G401 (cell line): ENCODE measurements around the gene SHISA6. TPM values are rescaled to one million over a fixed set of nuclear protein-coding genes. Genes with fewer than 3 reads are reported as not detected.

Experiments used
- DNase-seq: peaks from one replicate; pipeline ENCODE4 v3.0.0-alpha.2; 2015; ENCODE audit warnings: low spot score
- in situ Hi-C: cut with HindIII; loops from 2 replicates; pipeline ENCODE4 v1.10.0; 2016; ENCODE audit warnings: low sequenced_read_pairs, mixed read lengths
- total RNA-seq: library from RNA; depleted of rRNA; stranded (reverse); fragments of >200 nt; shearing (Covaris generic); gene quantifications from 2 replicates; pipeline ENCODE4 v1.2.3, GENCODE V29; 2014

Gene SHISA6
- total RNA-seq, 1 experiment from 2014 or later, result not detected

DNA sequence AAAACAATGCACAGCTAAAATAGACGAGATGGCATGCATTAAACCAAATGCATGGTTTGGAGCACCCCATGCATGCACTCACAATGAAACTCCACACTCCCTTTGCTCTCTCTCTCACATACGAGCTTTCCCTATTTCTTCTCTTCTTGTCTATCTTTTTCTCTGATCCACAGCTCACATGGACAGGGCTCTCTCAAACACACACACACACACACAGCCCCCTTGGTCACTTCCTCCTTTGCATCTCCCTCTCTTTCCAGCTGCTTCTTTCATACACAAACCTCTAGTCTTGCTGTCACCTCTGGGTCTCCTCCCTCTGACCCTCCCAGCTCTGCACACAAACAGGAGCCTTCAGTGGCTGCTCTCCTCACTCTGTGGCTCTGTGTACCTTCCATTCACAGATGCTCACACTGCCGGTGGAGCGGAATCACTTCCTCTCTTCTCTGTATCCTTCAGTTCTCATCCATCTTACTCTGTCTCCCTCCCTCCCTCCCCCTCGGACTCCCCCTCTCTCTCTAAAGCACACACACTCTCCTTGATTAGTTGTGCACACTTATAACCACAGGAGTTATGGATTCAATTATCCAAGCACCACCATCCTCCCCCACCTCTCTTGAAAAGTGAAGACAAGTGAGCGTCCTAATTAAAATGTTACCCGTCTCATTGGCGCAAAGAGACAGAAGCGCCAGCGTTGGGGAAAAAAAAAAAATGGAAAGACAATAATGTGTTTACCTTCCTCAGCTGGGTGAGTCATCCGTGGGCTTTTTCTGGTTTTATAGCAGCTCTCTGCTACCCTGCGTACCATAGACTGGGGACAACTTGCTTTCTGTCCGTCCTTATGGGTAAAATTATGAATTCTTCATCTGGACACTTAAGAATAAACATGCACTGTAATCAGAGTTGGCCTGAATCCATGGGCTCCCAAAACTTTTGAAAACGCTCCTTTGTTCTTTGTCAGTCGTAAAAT, 90.8 kb downstream of the SHISA6 start:
- in situ Hi-C loops, result no loop called here
- DNase-seq, result no peak

DNA sequence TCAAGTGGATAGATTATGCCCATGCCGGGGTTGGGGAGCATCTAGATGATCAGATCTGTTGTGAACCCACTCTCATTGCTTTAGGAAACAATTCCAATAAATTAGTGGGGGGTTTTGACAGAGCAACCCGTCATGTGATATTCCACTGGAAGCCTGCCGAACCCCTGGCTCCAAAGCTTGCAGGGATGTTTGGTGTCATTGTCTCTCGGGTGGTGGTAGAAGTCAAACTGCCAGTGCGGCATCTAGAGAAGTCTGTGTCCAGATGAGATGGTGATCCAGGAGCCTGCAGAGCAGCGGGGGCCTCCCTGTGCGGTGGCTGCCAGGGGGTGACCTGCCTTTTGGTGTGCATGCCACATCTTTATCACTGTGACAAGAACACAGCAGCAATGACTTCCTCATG, 91.7 kb downstream of the SHISA6 start:
- in situ Hi-C loops, result no loop called here
- no peak for DNase-seq

DNA sequence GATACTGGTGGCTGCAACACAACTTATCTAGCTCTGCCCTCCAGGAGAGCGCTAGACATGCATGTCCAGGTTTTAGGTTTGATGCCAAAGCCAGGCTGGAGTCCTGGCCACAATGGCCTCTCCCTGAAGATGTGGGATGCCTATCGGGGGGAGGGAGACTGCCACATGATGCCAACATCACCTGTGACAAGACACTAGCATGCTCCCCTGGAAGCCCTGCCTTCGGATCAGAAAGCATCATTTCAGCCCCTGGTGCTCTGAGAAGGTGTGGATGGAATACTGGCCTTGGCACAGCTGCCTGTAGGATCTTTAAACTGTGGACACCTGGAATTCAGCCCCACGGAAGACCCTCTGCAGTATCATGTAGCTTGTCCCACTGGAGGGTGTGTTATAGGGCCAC, 93.5 kb downstream of the SHISA6 start:
- in situ Hi-C loops, result no loop called here
- DNase-seq, result no peak

DNA sequence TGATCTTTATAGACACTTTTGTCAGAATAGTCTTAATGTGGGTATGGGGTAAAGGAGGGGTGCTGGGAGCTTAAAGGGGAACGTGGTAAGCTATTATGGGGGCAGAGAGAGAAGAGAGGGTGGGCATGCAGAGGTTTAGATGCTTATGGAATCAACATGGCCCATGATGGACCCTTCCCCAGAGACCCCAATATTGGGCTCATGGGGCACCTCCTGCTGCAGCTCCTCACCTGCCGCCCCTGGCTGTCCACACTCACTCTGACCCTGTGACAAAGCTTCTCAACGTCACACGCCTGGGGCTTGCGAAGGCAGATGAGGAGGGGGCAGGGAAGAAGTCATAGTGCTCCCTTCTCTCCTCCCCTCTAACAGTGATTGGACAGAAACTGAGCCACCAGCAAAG, 95.3 kb downstream of the SHISA6 start:
- DNase-seq, result no peak
- in situ Hi-C loops, result no loop called here

DNA sequence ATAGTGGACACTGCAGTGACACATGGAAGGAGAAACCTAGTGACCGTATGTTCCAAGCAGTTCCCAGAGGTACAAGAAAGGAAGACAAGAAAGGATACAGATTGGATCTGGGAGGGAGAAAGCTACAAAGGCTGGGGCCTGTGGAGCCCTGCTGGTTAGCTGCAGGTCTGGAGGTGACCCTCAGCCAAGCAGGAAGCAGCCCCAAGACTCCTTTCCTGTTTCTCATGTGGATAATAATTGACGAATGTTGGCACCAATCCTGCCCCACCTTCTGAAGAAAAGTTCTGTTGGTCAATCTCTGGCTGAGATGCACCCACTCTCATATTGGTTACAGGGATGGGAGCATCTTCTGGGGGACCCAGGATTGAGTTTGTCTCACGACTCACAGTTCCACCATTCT, 99.8 kb downstream of the SHISA6 start:
- in situ Hi-C loops, result no loop called here
- no peak for DNase-seq

DNA sequence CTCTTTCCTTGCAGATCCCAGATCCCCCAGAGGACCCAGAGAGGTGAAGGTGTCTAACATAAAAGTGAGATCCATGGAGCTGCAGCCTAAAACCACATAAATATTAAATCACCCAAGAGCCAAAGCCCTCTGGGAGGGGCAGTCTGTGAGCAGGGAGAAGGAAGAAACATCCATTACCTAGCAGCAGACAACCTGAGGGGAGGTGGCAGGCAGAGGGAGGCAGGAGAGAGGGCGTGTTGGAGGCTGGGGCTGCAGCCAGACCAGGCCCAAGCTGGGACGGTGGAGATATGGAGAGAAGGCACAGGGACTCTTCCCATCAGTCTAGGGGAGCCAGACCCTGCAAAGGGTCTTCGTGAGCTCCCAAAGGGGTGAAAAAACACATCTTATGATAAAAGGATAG, 101.1 kb downstream of the SHISA6 start:
- DNase-seq, result no peak
- in situ Hi-C loops, result no loop called here

- DNase-seq, result no peak
- in situ Hi-C loops, result no loop called here
Measured at GRCh38 chr17:11349106-11349505, 108.1 kb downstream of the SHISA6 start.

GRCh38 chr17:11351479-11351878, 110.5 kb downstream of the SHISA6 start:
- no peak for DNase-seq
- in situ Hi-C loops, result no loop called here

GRCh38 chr17:11353601-11354000, 112.6 kb downstream of the SHISA6 start:
- no peak for DNase-seq
- in situ Hi-C loops, result no loop called here

DNA sequence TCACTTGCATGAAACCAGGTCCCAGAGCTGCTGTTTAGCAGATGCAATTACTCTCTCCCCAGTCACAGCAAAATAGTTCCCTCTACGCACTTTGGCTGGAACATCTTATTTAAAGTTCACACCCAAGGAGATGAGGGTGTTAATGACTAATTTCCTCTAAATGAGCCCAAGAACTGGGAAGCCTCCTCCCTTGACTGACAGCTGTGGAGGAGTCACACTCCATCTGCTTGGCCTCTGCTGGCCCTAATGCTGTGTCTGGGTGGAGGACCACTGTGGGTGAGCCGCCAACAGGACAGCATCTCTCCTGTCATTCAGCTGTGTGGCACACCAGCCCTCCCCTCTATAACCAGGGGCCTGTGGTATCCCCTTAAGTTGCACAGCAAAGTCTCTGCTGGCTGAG, 115.4 kb downstream of the SHISA6 start:
- no peak for DNase-seq
- in situ Hi-C loops, result no loop called here

- in situ Hi-C loops, result no loop called here
- no peak for DNase-seq
Measured at GRCh38 chr17:11363565-11364117, 122.6 kb downstream of the SHISA6 start.

GRCh38 chr17:11366272-11366850, 125.3 kb downstream of the SHISA6 start:
- DNase-seq, result no peak
- in situ Hi-C loops, result no loop called here

GRCh38 chr17:11369575-11369974, 128.6 kb downstream of the SHISA6 start:
- peak; percentile 25 for DNase-seq
- in situ Hi-C loops, result no loop called here

GRCh38 chr17:11372692-11373091, 131.7 kb downstream of the SHISA6 start:
- in situ Hi-C loops, result no loop called here
- peak; percentile 2 for DNase-seq

DNA sequence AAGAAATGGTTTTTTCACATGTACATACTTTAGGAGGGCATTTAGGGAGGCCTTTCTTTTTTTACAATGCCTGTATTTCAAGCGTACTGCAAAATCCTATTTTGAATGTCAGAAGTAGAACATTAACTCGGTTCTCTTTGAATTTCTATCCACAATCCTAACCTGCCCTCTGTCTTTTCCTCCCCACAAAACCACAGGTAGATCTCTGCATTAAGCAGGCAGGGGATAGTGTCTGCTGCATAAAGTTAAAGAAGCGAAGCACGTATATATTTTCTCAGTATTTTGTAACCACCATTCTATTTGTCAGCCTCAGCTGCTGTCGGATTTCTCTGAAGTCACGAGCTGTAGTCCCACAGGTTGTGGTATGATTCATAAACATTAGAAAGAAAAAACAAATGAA, 137.5 kb downstream of the SHISA6 start:
- in situ Hi-C loops, result no loop called here

DNA sequence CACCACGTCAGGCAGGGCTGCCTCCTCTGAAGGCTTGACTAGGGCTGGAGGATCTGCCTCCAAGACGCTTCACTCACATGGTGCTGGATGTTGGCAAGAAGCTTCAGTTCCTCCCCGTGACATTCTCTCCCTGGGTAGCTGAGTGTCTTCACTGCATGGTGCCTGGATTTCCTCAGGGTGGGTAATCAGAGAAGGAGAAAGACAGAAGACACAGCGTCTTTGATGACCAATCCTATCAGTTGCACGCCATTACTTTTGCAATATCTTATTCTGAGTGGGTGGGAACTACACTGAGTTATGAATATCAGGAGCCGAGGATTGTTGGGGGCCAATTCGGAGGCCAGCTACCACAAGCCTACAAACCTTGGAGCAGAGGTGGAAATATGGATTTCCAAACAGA, 139.7 kb downstream of the SHISA6 start:
- in situ Hi-C loops, result no loop called here
- no peak for DNase-seq

More for the DNA sequence above, 137.5 kb downstream of the SHISA6 start:
- no peak for DNase-seq

DNA sequence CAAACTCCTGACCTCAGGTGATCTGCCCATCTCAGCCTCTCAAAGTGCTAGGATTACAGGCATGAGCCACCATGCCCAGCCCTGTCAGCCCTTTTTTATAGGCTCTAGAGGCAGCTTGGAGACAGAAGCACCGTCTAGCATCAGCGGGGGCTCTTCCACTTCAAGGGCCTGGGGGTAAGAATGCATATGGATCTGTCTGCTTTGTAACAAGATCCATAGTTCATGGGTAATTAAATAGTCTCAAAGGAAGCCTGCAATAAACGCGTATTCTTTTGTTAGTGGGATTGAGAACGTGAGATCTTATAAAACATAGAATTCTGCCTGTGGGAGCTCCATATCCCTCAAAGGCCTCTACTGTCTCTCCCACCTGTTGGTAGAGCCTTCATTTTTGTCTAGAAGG, 142.1 kb downstream of the SHISA6 start:
- DNase-seq, result no peak
- in situ Hi-C loops, result no loop called here

DNA sequence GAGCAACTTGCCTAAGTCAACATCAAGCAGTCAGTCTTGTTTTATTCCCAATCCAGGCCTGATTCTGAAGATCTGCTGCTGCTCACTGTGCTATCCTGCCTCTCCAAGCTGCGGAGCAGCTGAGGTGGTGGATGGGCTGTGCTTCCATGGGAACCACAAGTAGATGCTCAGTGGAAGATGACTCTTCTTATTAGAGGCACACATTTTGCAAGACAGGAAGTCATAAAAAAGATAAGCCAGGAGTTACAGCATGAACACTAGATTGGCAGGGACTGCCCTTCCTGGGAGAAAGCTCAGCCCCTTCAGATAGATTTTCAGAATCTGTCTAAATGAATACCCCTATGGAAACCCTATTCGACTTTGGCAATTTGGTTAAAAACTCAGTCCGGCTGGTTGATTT, 143.1 kb downstream of the SHISA6 start:
- no peak for DNase-seq
- in situ Hi-C loops, result no loop called here

DNA sequence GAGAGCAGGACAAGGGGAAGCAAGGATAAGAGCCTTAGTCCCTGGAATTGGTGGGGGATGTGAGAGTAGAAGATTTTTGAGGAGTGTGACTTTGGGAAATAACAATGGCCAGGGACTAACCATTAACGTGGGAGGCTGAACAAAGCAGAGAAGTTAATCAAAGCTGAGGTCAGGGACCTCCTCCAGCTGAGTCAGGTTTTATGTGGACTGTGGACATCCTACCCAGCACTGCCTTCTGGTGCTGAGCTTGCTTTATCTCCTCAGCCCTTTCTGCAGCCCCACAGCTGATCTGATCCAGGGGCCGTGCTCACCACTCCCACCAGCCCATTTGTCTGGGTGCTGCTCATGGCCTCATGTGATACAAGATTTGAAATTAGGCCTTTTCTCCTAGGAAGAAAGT, 146.6 kb downstream of the SHISA6 start:
- in situ Hi-C loops, result no loop called here

GRCh38 chr17:11388054-11388453, 147.0 kb downstream of the SHISA6 start:
- in situ Hi-C loops, result no loop called here
- DNase-seq, result no peak

More for the DNA sequence above, 146.6 kb downstream of the SHISA6 start:
- DNase-seq, result no peak
